ENCODE results near the gene TEX2. TPM values are rescaled to one million over a fixed set of nuclear protein-coding genes. Genes with fewer than 3 reads are reported as not detected.

The TEX2 gene
- total and polyA plus RNA-seq, 7 donors = 4.6 to 50.7 (median 39.3) TPM

DNA sequence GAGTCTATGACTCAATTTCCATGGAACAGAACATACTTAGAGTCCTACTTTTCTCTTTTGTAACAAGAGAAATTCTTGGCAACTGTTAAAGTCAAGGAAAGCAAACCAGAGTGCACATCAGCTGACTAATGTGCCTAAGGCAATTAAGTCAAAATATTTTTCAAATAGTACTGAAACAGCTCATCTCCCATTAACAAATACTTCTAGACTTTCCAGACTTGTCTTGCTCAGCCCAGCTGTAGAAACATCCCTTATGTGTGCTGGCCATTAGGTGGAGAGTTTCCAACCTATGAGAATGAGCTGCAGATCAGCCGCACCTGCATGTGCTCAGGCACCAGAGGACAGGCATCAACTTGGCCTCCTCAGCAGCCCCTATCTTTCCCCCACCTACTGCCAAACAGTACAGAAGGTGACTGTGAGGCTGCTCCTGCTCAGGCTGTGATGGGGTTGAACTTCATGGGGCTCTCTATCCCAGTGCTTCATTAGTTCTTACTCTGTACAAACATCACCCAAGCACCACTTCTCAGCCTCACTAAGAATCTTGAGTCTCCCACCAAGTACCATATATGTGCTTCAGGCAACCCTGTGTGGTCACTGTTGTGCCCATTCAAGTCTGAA is 32.2 kb downstream of the TEX2 start:
- no peaks in the 10 kb centered on the region for H3K36me3 ChIP-seq
- no peaks in the 10 kb centered on the region for H3K9me3 ChIP-seq
- no peak for DNase-seq
- WGBS, 2 donors = 87 to 89% methylated on average over 1 of the region's 1 CpG
- H3K27me3 ChIP-seq = no peaks in the 10 kb centered on the region
- peak overlapping the region; percentile 48 to 79 (median 69) for H3K27ac ChIP-seq
- intact Hi-C loops (cut with DNase I) = no loop called here
- no peak overlapping the region for H3K4me3 ChIP-seq
- H3K4me1 ChIP-seq = peaks cover 0 to 32% (median 25%) of the 10 kb centered on the region in 4 donors
- TF ChIP-seq EP300 (IDR thresholded peaks at IDR 0.05) (peak in 1 of 4 donors; percentile 29), POLR2A (IDR thresholded peaks at IDR 0.05) (no peak), POLR2AphosphoS5 (IDR thresholded peaks at IDR 0.05) (peak in 3 of 4 donors; percentile 38 to 51 (median 39))

GRCh38 chr17:64229815-64230728 is 33.0 kb downstream of the TEX2 start:
- TF ChIP-seq, protein P1, sequence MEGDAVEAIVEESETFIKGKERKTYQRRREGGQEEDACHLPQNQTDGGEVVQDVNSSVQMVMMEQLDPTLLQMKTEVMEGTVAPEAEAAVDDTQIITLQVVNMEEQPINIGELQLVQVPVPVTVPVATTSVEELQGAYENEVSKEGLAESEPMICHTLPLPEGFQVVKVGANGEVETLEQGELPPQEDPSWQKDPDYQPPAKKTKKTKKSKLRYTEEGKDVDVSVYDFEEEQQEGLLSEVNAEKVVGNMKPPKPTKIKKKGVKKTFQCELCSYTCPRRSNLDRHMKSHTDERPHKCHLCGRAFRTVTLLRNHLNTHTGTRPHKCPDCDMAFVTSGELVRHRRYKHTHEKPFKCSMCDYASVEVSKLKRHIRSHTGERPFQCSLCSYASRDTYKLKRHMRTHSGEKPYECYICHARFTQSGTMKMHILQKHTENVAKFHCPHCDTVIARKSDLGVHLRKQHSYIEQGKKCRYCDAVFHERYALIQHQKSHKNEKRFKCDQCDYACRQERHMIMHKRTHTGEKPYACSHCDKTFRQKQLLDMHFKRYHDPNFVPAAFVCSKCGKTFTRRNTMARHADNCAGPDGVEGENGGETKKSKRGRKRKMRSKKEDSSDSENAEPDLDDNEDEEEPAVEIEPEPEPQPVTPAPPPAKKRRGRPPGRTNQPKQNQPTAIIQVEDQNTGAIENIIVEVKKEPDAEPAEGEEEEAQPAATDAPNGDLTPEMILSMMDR (IDR thresholded peaks at IDR 0.05) = no peak
- TF ChIP-seq POLR2A (IDR thresholded peaks at IDR 0.05) (no peak), EP300 (IDR thresholded peaks at IDR 0.05) (no peak), POLR2AphosphoS5 (IDR thresholded peaks at IDR 0.05) (no peak)
- intact Hi-C loops (cut with DNase I) = no loop called here
- Histone ChIP-seq H3K9me3 (no peaks in the 10 kb centered on the region), H3K4me1 (peaks cover 0 to 32% (median 25%) of the 10 kb centered on the region in 4 donors), H3K36me3 (no peaks in the 10 kb centered on the region), H3K27me3 (no peaks in the 10 kb centered on the region), H3K27ac (peak overlapping the region; percentile 48 to 79 (median 69)), H3K4me3 (no peak overlapping the region)
- DNase-seq = no peak
- 90% methylated on average over 8 of the region's 8 CpGs for WGBS, 2 donors

DNA sequence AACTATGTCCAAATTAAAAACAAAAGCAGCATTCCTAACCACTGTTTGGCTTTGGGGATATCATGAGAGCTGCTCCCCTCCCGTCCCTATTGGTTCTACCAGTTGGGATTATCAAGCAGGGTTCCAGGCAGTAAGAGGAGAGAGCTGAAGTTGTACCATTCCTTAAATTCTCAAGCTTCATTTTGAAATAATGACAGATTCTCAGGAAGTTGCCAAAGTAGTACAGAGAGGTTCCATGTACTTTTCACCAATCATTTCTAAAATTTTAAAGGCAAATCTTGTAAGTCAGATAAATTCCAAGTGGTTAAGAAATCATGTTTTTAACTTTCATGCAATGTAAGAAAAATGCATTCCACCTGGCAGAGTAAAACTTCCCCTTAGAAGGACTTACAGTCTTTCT is 36.9 kb downstream of the TEX2 start:
- H3K27ac ChIP-seq = no peak overlapping the region
- 97 to 98% methylated on average over 1 of the region's 1 CpG for WGBS, 2 donors
- no peaks in the 10 kb centered on the region for H3K36me3 ChIP-seq
- H3K4me1 ChIP-seq = peaks cover 0 to 23% (median 18%) of the 10 kb centered on the region in 4 donors
- no peaks in the 10 kb centered on the region for H3K9me3 ChIP-seq
- DNase-seq = no peak
- TF ChIP-seq, protein P1 (IDR thresholded peaks at IDR 0.05) = no peak
- TF ChIP-seq EP300 (IDR thresholded peaks at IDR 0.05) (no peak), POLR2A (IDR thresholded peaks at IDR 0.05) (no peak), POLR2AphosphoS5 (IDR thresholded peaks at IDR 0.05) (no peak)
- intact Hi-C loops (cut with DNase I) = no loop called here
- no peak overlapping the region for H3K4me3 ChIP-seq
- no peaks in the 10 kb centered on the region for H3K27me3 ChIP-seq

- H3K4me1 ChIP-seq = peaks cover 0 to 16% (median 11%) of the 10 kb centered on the region in 4 donors
- H3K27me3 ChIP-seq = no peaks in the 10 kb centered on the region
- no peaks in the 10 kb centered on the region for H3K36me3 ChIP-seq
- intact Hi-C loops (cut with DNase I) = no loop called here
- no peak overlapping the region for H3K4me3 ChIP-seq
- DNase-seq = no peak
- no peak for TF ChIP-seq POLR2A (IDR thresholded peaks at IDR 0.05)
- no peak for TF ChIP-seq POLR2AphosphoS5 (IDR thresholded peaks at IDR 0.05)
- no peak for TF ChIP-seq EP300 (IDR thresholded peaks at IDR 0.05)
- no peaks in the 10 kb centered on the region for H3K9me3 ChIP-seq
- 96 to 98% methylated on average over 3 of the region's 3 CpGs for WGBS, 2 donors
- no peak overlapping the region for H3K27ac ChIP-seq
Observed at GRCh38 chr17:64225410-64225809, 37.6 kb downstream of the TEX2 start.

- intact Hi-C loops (cut with DNase I) = loop anchor here (5.0 kb wide), 1 partner anchor 38 kb away; the partner anchor contains the start of gene TEX2
- Histone ChIP-seq H3K27me3 (no peaks in the 10 kb centered on the region), H3K4me3 (no peak overlapping the region), H3K36me3 (no peaks in the 10 kb centered on the region), H3K4me1 (peaks cover 0 to 3% (median 0%) of the 10 kb centered on the region in 4 donors), H3K9me3 (no peaks in the 10 kb centered on the region), H3K27ac (no peak overlapping the region)
- TF ChIP-seq POLR2AphosphoS5 (IDR thresholded peaks at IDR 0.05) (no peak), POLR2A (IDR thresholded peaks at IDR 0.05) (no peak), EP300 (IDR thresholded peaks at IDR 0.05) (no peak)
- TF ChIP-seq, protein P1 (IDR thresholded peaks at IDR 0.05) = no peak
- WGBS, 2 donors = 86 to 93% methylated on average over 4 of the region's 4 CpGs
- no peak for DNase-seq
Observed at GRCh38 chr17:64223931-64224629, 39.0 kb downstream of the TEX2 start.

All from sigmoid colon (tissue), 7 donors.